Activated T-helper 17 cell treated with anti-CD3 and anti-CD28 coated beads, Interleukin-2, amount 50 U/mL, for 72 hours (primary cell): ENCODE results near the gene AGAP6. TPM values are rescaled to one million over a fixed set of nuclear protein-coding genes. Genes with fewer than 3 reads are reported as not detected.
"Not testable (repeated sequence)": the region's sequence is repeated elsewhere in the genome, so short reads cannot be mapped to it uniquely, and the experiment has no call there.

Experiments
- ATAC-seq: fragments of 150-1000 bp; cut with Tn5 transposase; replicated peaks from 2 replicates; pipeline ENCODE4 v1.10.0; 2021; ENCODE audit warnings: mild to moderate bottlenecking, moderate library complexity
- H3K27ac Mint-ChIP-seq: one replicate; pipeline ENCODE4 v1.8.0; 2022; ENCODE audit warnings: mixed read lengths
- H3K27me3 Mint-ChIP-seq: one replicate; pipeline ENCODE4 v1.8.0; 2022; ENCODE audit warnings: mixed read lengths
- H3K36me3 Mint-ChIP-seq: one replicate; pipeline ENCODE4 v1.8.0; 2022; ENCODE audit warnings: low read depth, mild to moderate bottlenecking, mixed read lengths
- H3K4me1 Mint-ChIP-seq: one replicate; pipeline ENCODE4 v1.8.0; 2022; ENCODE audit warnings: mixed read lengths
- H3K4me3 Mint-ChIP-seq: one replicate; pipeline ENCODE4 v1.8.0; 2022; ENCODE audit warnings: mild to moderate bottlenecking, mixed read lengths
- H3K9me3 Mint-ChIP-seq: one replicate; pipeline ENCODE4 v1.8.0; 2022; ENCODE audit warnings: mixed read lengths
- total RNA-seq, 2 donors: library from RNA; stranded (reverse); gene quantifications; one replicate each; pipeline ENCODE4 v1.2.3, GENCODE V29; 2022

AGAP6 gene
- total RNA-seq, 2 donors from 2014 or later, result 10.5 to 16.4 TPM

DNA sequence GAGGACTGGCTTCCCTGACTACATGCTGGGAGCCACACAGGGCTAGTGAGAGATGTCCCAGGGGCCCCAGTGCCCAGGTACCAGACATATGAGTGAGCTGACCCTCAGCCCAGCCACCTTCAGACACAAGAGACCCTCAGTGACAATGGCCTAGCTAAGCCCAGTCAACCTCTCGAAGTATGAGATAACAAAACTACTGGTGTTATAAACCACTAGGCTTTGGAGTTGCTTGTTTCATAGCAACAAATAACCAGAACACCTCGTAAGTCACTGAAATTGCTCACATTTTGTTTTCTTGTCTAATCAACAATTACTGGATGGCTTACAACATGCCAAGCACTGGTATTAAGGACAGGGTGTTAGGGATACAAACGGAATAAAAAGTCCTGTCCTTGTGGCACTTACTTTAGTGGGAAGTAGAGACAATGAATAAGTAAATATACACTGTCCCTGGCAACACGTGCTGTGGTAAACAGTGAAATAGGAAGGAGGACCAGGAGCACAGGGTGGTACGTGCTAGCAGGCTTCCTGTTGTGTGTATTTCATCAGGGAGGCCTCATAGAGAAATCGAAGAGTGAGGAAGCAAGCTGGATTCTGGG lies 64.7 kb downstream of the AGAP6 start:
- ATAC-seq, H3K27ac Mint-ChIP-seq, H3K9me3 Mint-ChIP-seq, H3K36me3 Mint-ChIP-seq, H3K27me3 Mint-ChIP-seq, H3K4me3 Mint-ChIP-seq, H3K4me1 Mint-ChIP-seq: not testable (repeated sequence)

DNA sequence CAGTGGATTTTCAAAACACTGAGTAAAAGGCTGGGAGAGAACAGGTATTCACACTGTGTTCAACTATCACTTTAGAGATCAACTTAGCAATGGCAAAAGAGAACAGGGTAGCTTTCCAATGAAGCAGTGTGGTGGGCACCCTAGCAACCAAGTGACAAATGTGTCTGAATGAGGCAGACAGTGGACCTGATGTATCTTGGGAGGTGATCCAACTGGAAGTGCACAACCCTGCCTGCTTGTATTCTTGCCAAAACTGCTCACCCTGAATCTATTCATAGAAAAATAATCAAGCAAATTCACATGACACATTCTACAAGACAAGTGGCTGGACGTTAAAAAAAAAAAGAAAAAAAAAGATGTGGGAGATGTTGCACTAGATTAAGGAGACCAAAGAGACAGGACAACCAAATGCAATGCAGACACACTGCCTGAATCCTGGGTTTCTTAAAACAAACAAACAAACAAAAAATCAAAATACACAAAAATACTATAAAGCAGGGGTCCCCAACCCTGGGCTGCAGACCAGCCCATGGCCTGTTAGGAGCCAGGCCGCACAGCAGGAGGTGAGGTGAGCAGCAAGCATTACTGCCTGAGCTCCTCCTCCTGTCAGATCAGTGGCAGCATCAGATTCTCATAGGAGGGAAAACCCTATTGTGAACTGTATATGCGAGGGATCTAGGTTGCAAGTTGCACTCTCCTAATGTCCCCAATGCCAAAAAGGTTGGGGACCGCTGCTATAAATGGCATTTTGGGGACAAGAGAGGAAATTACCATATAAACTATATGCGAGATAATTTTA lies 67.5 kb downstream of the AGAP6 start:
- not testable (repeated sequence) for H3K27me3 Mint-ChIP-seq, H3K4me1 Mint-ChIP-seq, H3K27ac Mint-ChIP-seq, H3K9me3 Mint-ChIP-seq, H3K4me3 Mint-ChIP-seq, ATAC-seq, H3K36me3 Mint-ChIP-seq

DNA sequence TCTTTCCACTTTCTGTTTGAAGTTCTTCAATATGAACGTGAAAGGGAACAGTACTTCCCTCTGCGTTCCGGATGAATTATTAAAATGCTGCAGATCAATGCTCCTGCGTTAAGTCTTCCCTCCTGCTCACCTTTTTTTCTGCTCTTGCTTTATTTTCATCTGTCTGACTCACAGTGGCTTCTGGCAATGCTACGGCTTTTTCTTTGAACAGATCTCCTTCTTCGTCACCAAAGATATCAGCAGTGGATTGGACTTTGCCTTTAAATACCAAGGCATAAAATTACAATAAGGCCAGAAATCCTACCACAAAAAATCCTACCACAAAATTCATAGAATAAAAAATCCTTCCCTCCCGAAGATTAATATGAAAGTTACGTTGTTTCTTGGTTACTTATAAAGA lies 68.4 kb downstream of the AGAP6 start:
- not testable (repeated sequence) for H3K9me3 Mint-ChIP-seq, H3K4me3 Mint-ChIP-seq, H3K36me3 Mint-ChIP-seq, ATAC-seq, H3K4me1 Mint-ChIP-seq, H3K27ac Mint-ChIP-seq, H3K27me3 Mint-ChIP-seq

DNA sequence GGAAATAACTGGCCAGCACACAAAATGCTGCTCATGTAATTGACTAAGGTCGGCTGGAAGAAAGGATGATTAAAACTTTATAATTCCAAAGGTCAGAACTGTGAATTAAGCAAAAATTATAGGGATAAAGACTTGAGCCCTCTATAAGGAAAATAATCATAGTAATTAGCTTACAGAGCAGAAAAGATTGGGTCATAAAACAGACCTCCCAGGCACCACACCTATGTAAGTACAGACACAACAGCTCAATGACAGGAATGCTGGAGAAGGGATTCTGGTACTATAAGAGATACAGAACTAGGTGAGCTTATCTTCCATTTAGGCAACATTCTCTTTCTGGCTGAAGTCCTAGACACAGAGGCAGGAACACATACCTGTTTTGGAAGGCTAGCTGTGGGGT lies 70.5 kb downstream of the AGAP6 start:
- not testable (repeated sequence) for ATAC-seq, H3K36me3 Mint-ChIP-seq, H3K9me3 Mint-ChIP-seq, H3K4me3 Mint-ChIP-seq, H3K27ac Mint-ChIP-seq, H3K4me1 Mint-ChIP-seq, H3K27me3 Mint-ChIP-seq

DNA sequence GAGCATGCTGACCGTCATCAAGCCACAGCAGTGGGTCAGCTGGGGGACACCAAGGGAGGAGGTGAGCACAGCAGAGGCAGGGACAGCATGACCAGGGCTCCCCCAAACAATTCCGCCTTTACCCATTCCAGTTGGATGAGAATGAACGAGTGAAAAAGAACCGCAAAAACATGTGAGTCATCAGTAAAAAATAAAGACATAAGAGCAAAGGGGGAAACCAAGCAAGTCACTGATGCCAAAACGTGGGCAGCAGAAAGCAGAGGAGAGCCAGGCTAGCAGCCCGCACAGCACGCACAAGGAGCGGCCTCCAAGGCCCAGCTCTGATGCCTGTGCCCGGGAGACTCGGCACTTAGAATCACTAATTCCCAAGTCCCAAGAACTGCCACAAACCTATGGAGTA lies 71.7 kb downstream of the AGAP6 start:
- not testable (repeated sequence) for H3K4me1 Mint-ChIP-seq, H3K9me3 Mint-ChIP-seq, ATAC-seq, H3K27ac Mint-ChIP-seq, H3K36me3 Mint-ChIP-seq, H3K27me3 Mint-ChIP-seq, H3K4me3 Mint-ChIP-seq

Other genes starting within 250 kb of the AGAP6 start
- 1 to 10 TPM in 1 of 2 donors, under 1 TPM in 1; 0.21 to 1.6 TPM for gene OGDHL, start 226.1 kb upstream of the AGAP6 start, total RNA-seq
- gene PARG, start 46.4 kb upstream of the AGAP6 start, total RNA-seq, result 10 to 100 TPM; 22.9 to 28.2 TPM
- 10 to 100 TPM; 11.5 to 22.1 TPM for gene TIMM23B, start 46.4 kb upstream of the AGAP6 start, total RNA-seq
- gene WASHC2A, start 79.5 kb downstream of the AGAP6 start, total RNA-seq, result 10 to 100 TPM; 38.4 to 40.7 TPM